ENCODE data around the gene LRCOL1.

LRCOL1 gene

DNA sequence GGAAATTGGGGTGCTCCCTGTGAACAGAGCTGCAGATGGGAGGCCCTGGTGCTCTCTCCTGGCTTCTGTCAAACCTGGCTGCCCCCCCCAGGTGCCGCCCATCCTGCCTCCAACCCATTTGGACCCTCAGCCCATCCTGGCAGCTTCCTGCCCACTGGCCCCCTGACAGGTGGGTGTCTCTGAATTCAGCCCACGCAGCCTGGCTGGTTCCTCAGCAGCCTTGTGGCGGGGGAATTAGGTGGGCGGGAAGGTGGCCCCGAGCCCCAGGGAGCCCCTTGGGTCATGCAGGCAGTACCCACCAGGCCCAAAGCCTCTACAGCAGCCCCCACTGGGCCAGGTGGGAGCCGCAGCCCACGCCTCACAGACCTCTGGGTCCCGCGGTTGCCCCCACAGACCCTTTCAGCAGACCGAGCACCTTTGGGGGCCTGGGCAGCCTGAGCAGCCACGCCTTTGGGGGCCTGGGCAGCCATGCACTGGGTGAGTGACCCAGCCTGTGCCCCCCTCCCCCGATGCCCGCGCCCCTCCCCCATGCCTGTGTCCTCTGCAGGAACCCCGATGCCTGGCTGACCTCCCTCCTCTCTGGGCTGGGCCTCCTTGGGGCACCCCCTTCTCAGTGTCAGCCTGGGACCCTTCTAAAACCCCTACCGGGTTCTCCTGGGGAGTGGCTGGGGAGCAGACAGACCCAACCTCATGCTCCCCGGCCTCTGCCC, 28.9 kb downstream of the LRCOL1 start:
- no peak for DNase-seq

DNA sequence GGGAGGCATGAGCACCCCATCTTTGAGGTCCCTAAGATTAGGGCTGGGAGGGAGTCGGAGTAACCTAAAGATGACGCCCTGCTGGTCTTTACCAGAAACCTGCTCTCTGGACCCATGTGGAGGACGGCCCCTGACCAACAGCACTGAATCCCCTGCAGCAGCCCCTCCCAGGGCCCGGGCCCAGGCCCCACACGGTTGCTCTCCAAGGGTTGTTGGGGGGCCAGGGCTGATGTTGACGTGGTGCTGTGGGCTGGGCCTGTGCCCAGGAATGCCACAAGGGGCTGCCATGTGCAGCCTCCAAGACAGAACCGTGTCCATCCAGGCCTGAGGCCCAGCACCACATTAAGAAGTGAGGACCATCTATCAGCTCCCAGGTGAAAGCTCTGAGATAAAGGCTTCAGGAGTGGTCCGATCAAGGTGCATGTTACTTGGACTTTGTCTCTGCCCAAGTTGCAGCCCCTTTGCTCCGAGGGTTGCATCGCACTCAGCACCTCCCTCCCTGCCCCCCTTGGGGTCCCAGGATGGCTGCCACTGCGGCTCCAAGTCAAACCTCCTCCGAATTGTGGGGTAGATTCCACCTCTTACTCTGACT, 29.6 kb downstream of the LRCOL1 start:
- no peak for DNase-seq

DNA sequence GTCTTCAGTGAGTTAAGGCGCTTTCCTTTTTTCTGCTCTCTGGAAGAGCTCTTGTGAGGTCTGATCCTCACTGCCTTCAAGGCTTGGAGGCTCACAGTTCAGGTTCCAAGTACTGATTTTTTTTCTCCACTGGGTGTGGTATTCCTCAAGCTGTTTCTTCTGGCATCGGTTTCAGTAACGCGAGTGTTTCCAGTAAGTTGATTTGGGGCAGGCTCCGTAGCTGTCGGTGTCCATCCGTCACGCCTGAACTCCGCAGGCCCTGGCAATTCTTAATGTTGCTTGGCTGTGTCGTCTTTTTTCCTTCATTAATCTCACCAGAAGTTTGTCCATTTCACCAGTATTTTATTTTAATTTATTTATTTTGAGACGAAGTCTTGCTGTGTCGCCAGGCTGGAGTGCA, 30.6 kb downstream of the LRCOL1 start:
- no peak for DNase-seq

DNA sequence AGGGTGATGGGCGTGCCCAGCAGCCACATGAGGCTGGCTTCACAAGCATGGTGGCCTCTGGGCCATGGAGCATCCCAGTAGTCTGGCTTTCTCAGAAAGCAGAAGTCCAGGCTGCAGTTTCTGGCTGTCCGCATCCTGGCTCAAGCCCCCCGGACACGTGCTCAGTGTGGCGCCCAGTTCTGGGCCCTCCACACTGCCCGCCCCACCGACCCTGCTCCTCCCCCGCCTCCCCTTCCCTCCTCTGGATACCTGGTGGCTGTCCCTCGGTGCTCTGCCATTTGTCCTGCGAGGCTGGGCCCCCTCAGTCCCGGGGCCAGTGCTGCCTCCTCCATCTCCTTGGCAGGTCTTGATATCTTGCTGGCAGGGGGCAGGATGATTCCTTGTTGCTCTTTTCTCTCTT, 31.6 kb downstream of the LRCOL1 start:
- DNase-seq = no peak

DNA sequence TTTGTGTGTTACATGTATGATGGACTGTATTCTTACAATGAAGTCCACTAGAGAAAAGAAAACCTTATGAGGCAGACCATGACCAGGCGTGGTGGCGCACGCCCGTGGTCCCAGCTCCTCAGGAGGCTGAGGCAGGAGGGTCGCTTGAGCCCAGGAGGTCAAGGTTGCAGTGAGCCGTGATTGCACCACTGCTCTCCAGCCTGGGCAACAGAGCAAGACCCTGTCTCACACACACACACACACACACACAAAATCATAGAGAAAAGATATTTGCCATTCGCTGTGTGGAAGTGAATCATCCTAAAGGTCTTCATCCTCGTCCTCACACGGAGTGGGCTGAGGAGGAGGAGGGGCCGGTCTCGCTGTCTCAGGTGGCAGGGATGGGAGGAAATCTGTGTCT, 32.3 kb downstream of the LRCOL1 start:
- no peak for DNase-seq

DNA sequence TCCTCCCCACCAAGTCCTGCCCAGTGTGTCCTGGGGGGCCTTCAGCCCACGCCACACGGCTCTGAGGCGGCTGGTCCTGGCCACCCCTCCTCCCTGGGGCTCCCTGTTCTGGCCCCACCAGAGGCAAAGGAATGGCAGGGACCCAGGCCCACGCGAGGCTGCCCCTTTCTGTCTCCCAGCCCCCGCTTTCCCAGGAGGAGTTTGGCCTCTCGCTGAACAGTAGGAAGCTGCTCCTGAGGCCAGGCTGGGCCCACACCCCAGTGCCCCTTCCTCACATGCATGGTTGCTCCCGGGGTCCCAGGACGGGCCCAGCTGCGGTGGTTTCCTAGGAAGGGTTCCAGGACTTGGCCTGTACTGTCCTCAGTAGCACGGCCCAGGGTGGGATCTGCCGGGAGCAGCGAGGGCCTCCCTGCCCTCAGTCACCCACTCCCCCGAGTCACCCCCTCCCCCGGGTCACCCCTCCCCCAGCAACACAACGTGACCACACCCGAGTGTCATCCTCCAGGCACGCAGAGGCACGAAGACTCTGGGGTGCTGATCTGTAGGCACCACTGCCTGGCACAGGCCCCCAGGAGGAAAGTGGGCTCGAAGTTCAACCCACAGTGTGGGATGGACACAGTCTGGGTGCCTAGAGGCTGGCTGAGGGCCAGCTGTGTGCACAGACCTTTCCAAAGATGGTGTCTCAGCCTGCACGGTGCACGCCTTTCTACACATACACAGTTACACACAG, 33.0 kb downstream of the LRCOL1 start:
- DNase-seq = no peak

DNA sequence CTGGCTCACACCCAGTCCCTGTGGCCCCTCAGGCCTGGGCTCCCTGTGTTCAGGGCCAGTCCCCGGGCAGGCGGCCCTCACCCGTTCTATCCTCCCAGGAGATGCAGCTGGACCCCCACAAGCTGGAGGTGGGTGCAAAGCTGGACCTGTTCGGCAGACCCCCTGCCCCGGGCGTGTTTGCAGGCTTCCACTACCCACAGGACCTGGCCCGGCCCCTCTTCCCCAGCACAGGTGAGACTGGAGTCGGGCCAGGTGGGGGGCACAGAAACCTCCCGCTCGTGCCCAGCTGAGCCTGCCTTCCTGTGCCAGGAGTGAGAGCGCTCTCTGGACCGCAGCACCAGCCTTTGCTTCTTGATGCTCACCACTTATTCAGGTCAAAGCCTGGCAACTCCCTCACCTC, 33.7 kb downstream of the LRCOL1 start:
- no peak for DNase-seq

DNA sequence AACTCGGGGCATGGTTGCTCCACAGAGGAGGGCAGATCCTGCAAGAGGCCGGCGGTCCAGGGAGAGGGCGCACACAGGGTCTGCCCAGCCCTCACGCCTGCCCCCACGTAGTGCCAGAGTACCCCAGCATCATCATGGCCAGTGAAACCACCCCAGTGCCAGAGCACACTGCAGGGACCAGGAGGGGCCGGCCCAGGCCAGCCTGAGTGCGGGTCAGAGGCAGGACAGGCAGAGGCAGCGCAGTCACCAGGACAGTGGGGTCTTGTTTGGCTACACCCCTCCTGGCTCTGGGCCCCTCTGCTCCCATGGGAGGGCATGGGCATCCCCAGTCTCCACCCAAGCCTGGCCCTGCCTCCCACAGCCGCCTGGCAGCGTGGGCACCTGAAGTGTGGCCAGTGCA, 34.7 kb downstream of the LRCOL1 start:
- no peak for DNase-seq

DNA sequence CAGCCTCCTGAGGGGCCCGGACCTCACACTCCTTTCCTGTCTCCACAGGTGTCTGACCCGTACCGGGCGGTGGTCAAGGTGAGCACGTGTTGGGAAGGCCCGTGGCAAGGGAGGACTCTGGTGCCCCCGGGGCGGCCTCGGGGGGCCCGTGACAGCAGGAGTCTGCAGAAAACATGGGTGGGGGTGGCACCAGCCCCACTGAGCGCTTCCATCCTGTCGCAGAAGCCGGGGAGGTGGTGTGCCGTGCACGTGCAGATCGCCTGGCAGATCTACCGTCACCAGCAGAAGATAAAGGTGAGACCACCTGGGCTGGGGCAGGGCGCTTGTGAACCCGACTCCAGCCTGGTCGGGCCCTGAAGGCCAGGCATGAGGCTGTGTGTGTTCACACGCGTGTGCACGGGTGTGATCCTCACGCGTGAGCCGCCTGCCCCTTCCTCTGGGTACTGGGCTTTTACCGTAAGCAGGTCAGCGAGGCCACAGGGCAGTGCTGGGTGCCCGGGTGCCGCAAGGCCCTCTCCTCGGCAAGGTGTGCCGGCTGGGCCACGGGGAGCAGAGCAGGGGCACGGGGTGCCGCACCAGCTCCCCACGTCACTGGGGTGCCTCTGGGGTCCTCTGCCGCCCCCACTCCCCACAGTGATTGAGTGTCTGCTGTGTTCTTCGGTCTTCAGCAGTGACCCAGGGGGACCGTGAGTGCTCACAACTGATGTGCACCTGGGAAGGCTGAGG, 35.9 kb downstream of the LRCOL1 start:
- no peak for DNase-seq

DNA sequence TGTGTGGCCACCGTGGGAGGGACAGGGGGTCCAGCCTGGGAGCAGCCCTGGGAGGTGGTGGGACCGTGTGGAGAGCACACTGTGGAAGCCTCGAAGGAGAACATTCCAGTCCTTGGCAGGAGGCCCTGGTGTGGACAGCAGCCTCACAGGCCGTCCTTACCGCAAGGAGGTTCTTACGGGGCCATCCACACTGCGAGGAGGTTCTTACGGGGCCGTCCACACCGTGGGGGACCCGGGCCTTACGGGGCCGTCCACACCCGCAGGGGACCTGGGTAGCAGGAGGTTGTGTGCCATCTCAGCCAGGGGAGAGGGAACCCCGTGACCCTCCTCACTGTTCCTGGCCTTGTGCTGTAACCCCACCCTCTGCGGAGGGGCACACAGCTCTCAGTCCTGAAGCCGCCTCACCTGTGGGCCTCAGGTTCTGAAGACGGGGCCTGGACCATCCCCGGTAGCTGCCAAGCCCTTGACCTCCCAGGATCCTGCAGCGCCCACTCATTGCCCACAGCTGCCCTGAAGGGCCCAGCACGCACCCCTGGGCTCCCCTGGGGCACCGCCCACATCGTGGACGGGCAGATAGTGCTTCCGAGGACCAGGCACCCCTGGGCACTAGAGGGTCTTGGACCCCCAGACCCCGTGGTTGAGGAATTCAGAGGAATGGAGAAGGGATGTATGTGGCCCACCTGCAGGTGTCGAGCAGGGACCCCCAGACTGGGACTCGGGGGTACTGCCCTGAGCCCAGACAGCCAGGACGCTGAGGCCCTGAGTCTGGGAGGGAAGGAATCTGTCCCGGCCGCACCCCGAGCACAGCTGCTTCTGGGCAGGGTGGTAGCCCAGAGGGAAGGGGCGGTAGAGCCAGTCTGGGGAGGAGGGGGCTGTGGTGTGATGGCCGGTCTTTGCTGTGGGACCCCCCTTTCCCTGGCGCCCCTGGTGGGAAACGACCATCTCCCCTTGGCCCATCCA, 37.3 kb downstream of the LRCOL1 start:
- DNase-seq = no peak

DNA sequence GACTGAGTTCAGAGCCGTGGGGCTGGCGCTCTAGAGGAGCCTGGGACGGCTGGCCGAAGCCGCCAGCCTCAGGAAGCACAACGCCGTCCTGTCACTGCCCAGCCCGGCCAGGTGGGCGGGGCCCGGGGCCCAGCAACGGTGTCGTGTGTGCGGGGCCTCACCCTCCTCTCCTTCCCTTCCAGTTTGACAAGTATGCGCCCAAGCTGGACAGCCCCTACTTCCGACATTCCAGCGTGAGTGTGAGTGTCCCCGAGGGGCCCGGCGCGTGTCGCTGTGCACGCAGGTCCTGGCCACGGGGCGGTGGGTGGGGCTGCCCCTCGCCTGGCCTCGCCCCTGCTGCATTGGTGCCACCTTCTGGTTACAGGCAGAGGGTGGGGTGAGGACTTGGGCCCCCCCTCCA, 38.3 kb downstream of the LRCOL1 start:
- no peak for DNase-seq

DNA sequence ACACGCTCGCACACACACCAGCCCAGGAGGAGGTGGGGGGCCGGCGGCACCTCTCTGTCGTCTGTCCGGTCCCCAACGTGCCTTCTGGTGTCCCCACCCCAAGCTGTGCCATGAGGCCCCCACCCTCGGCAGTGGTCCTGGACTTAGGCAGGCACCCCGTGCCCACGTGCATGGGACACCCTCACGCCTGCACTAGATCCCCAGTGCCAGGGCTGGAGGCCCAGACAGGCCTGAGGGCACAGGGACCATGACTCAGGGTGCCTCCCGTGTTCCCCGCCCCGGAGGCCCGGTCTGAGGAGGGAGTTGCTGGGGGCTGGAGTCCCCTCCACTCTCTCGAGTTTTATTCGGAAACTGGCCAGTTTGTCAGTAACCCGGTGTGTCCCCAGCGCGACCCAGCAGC, 38.8 kb downstream of the LRCOL1 start:
- DNase-seq = no peak

DNA sequence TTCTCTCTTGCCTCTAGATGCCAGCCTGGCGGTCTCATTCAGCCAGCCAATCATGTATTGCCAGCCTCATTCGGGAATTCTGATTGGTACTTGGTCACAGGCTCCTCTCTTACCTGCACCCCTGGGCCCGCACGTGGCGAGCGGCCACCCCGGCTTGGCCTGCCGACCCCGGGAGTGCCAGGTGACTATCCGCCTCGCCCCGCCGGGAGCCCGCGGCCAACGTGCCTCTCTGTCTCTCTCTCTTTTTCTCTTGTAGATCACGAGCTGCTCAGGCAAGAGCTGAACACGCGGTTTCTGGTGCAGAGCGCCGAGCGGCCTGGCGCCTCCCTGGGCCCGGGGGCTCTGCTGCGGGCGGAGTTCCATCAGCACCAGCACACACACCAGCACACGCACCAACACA, 39.3 kb downstream of the LRCOL1 start:
- DNase-seq = no peak

DNA sequence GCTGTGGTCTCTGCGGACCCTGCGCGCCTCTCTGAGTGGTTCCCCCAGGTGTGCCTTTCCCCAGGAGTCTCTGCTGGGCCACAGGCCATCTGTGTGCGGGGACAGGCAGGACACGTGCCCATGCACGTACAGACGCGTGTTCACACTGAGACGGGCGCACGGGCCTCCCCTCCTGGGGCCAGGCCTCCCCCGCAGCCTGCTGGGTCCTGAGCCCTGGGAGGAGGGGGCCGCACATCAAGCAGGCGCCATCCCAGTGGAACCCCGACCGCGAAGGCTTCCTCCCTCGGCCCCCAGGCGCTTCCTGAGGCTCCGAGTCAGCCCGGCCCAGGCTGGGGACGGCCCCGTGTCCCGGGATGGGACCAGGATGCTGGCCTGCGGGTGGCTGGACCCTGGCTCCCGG, 39.7 kb downstream of the LRCOL1 start:
- no peak for DNase-seq

DNA sequence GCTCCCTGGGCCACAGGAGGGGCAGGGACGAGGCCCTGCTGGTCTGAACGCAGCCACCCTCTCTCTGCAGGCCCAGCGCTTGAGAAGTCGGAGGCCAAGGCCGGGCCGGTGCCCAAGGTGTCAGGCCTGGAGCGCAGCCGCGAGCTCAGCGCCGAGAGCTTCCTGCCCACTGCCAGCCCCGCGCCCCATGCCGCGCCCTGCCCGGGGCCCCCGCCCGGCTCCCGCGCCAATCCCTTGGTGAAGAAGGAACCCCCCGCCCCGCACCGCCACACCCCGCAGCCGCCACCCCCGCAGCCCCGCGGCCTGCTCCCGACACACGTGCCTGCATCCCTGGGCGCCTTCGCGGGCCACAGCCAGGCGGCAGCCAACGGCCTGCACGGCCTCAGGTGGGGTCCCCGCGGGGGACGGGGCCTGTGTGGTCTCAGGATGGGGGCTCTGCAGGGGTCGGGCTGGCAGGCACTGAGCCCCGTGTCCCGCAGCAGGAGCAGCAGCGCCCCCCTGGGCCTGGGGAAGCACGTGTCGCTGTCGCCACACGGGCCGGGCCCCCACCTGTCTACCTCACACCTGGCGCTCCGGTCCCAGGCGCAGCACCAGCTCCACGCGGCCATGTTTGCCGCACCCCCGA, 40.4 kb downstream of the LRCOL1 start:
- DNase-seq = no peak

DNA sequence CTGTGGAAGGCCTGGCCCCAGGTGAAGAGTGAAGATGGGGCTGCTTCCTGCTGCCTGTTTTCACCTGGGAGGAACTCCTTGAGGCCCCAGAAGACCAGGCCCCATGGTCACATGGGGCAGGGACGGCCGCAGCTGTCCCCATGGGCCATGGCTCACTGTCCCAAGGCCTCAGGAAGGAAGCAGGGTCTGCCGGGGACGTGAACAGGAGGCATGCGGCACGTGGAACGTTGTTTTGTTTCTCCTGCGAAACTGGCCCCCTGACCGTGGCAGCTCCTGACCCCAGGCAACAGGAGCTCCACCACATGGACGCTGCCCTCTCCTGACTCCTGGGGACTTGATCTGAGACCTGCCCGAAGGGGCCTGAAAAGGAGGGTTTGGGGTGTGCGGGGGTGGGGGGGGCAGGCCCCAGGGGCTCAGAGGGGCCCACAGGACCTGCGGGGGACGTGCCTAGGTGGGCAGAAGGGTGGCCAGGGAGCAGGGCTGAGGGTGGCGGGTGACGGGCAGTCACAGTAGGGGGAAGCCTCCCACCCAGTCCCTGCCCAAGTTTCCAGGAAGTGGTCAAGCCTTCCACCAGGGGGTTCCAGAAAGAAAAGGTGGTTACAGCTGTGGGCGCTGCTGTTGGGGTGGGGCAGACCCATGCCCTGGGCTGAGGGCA, 41.4 kb downstream of the LRCOL1 start:
- DNase-seq = no peak

DNA sequence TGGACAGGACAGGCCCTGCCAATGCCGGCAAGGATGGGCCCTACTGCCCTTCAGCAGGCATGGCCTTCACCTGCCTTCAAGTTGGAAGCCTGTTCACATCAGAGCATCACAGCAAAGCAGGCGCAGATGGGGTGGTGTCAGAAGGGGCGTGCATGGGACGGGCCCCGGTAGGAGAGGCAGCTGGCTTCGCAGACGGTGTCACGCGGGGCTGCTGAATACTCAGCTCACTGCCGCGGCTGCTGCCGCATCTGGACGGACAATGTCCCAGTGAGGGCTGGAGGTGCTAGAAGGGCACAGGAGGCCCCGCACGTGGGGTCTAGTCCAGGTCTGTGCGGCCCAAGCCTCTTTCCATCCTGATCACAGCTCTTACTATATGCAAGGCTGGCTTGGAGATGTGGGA, 42.1 kb downstream of the LRCOL1 start:
- no peak for DNase-seq

DNA sequence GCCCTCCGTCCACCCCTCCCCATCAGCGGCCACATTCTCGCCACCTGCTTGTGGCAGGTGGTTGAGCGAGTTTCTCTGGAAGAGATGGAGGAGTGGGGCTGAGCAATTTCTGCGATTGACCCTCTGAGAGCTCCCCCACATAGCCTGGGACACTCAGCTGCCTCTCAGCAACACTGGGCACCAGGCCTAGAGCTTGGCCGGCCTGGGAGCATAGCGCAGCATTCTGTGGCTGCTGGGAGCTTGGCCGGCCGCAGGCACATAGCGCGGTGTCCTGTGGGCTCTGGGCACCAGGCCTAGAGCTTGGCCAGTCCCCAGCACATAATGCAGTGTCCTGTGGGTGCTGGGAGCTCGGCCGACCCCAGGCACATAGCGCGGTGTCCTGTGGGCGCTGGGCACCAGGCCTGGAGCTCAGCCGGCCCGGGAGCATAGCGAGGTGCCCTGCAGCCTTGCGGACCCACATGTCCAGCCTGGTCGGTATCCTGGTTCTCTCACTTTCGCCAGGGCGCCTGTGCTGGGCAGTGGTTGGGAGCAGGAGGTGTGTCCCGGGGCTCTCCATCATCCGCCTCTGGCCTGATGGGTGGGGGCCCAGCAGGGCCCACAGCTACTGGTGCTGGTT, 43.8 kb downstream of the LRCOL1 start:
- no peak for DNase-seq

DNA sequence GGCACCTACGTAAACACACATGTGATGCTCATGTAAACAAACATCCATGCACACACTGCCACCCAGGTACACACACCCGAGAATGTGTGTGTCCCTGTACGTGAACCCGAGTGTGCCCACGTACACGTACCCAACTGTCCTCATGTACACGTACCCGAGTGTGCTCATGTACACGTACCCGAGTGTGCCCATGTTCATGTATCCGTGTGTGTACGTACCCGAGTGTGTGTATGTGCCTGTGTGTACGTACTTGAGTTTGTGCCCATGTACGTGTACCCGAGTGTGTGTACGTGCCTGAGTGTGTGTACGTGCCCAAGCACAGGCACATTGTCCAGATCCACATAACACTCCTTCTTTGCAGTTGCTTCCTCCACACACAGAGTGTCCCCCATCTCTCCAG, 45.0 kb downstream of the LRCOL1 start:
- no peak for DNase-seq

DNA sequence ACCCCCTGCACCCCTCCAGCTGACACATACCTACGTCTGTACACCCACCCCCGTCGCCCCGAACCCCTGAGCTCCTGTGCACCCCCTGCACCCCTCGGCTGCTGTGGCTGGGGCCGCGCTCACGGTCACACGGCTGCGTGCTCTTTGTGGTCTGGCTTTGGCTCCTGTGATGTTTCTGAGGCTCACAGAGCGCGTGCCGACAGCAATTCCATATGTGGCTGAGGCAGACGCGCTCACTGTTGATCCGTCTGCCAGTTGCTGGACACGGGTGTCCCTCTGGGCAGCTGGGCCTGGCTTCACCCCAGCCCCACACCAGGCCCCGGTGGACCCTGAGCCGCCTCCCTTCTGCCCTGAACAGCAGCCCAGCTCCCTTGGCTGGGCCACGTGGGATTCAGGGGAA, 46.5 kb downstream of the LRCOL1 start:
- no peak for DNase-seq

DNA sequence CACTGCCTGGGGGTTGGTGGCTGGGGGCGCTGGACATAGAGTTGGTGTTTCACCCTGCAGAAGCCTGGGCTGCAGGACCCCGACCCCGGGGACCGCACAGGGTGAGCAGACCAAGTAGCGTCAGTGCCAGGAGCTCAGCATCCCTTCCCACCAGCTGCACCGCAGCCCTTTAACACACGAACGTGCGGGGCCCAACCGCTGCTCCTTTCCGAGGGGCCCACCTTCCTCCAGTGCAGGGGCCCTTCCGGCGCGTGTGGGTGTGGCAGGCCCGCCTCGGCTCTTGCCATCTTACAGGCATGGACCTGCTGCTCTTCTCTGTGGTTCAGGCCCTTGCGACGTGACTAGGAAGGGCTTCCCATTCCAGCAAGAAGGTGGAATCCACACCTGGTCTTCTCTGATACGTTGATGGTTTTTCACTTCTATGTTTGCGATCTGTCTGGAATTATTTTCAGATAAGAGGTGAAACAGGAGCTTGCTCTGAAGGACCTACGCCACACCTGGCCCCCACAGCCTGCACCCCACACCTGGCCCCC, 47.8 kb downstream of the LRCOL1 start:
- DNase-seq = no peak

Data from NCI-H2171 (cell line).